BLaER1 treated with 17β-estradiol and CSF1 and Interleukin-3, amounts not matched to agents 10 nM and 100 nM (cell line): ENCODE measurements around the gene ACOT11.

Experiments used
- H3K27ac ChIP-seq, 11 experiments: shearing (Covaris generic); formaldehyde crosslinking; 2 replicates each; pipeline ENCODE4 v1.8.1; 2022
- H3K27me3 ChIP-seq, 11 experiments: shearing (Covaris generic); formaldehyde crosslinking; 2 replicates each; pipeline ENCODE4 v1.8.1; 2022
- H3K36me3 ChIP-seq, 11 experiments: shearing (Covaris generic); formaldehyde crosslinking; 2 replicates each; pipeline ENCODE4 v1.8.1; 2022
- H3K4me1 ChIP-seq, 10 experiments: shearing (Covaris generic); formaldehyde crosslinking; 2 replicates each; pipeline ENCODE4 v1.8.1; 2022
- H3K4me2 ChIP-seq, 11 experiments: shearing (Covaris generic); formaldehyde crosslinking; 2 replicates each; pipeline ENCODE4 v1.8.1; 2022
- H3K4me3 ChIP-seq, 10 experiments: shearing (Covaris generic); formaldehyde crosslinking; 2 replicates each; pipeline ENCODE4 v1.8.1; 2022
- H3K9ac ChIP-seq, 11 experiments: shearing (Covaris generic); formaldehyde crosslinking; 2 replicates each; pipeline ENCODE4 v1.8.1; 2022
- H3K9me3 ChIP-seq, 11 experiments: shearing (Covaris generic); formaldehyde crosslinking; replicated peaks in 1 of 11; 2 replicates each; pipeline ENCODE4 v1.8.1; 2022
- H4K20me1 ChIP-seq, 11 experiments: shearing (Covaris generic); formaldehyde crosslinking; 2 replicates each; pipeline ENCODE4 v1.8.1; 2022
- Cebpa-rat ChIP-seq, 11 experiments: shearing (Covaris generic); IDR thresholded peaks; 2 replicates each; pipeline ENCODE4 v1.8.1; 2022

The ACOT11 gene

DNA sequence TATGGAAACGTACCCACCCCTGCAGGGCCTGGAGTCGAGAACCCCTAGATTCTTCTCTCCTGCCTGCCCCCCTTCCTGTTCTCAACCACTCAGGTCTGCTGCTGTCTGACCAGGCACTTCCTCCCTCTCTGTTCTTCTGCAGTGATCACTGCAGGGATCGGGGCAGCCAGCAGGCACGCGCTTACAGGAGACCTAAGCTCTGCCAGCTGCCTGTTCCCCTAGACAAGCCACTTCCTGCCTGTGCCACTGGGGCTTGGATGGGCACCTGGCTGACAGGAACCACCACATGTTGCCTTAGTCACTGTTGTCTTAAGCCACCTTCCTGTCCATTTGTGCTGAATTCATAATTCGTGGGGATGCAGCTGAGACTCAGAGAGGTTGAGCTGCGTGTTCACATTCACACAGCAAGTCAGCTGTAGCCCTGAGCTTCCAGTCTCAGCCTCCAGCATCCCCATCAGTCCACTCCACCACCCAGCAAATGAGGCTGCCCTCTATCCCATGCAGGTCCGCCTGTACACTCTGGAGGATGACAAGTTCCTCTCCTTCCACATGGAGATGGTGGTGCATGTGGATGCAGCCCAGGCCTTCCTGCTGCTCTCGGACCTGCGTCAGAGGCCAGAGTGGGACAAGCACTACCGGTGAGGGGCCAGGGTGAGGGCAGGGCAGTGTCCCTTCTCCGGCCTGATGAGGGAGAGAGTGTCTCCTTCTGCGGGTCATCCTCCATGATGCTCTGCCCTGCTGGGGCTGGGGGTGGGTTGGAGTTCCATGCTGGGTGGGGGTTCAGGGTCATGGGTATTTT lies 56.7 kb downstream of the ACOT11 start:
- Histone ChIP-seq H3K9ac (peak overlapping the region in 5 of 11 experiments; percentile 4 to 47 (median 33); a peak in 7 of 22 replicates), H3K27me3 (no peaks in the 10 kb centered on the region), H3K4me3 (no peak overlapping the region), H4K20me1 (peaks cover 0 to 11% (median 0%) of the 10 kb centered on the region in 11 experiments; a peak in 2 of 22 replicates), H3K9me3 (no peaks in the 10 kb centered on the region), H3K36me3 (peaks cover 0 to 61% (median 0%) of the 10 kb centered on the region in 11 experiments; a peak in 4 of 22 replicates), H3K27ac (peak overlapping the region in 8 of 11 experiments; percentile 23 to 69 (median 54); a peak in 15 of 22 replicates), H3K4me2 (peak overlapping the region; percentile 44 to 70 (median 61)), H3K4me1 (peaks cover 12 to 43% (median 39%) of the 10 kb centered on the region in 10 experiments)
- no peak for TF ChIP-seq Cebpa-rat (IDR thresholded peaks at IDR 0.05)

DNA sequence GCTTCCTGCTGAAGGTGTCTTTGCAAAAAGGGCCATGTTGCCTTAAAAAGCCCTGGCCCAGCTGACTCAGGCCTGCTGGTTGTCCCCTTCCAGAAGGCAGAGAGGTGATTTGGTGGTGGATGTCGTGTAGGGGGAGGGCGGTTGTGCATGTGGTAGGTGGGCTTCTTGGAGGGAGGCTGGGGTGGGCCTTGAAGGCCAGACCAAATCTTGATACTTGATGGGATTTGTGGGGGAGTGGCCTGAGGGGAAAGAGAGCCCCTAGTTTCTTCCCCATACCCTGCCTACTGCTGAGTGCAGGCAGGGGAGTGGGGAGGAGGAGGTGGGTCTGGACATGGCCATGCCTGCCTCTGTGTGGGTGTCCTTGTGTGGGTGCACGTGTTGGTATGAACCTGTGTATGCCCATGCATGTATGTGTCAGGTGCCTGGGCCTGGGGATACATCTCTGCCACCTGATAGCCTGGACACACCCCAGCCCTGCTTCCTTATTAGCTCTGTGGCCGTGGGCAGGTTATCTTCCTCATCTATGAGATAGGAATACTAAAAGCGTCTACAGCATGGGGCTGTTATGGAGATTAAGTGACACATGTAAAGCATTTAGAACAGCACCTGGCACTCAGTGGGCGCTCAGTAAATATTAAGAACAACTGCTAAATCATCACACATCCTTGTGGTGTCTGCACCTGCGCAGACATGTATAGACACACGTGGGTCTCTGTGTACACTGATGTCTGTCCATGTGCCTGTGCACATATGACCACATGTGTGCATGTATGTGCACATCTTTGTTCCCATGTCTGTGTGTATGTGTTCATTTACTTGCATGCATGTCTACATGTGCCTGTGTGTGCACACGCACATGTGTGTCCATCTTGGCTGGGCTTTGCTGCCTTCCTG lies 58.3 kb downstream of the ACOT11 start:
- no peaks in the 10 kb centered on the region for H3K9me3 ChIP-seq
- TF ChIP-seq Cebpa-rat (IDR thresholded peaks at IDR 0.05): no peak
- no peak overlapping the region for H3K9ac ChIP-seq
- H3K27me3 ChIP-seq: no peaks in the 10 kb centered on the region
- H3K36me3 ChIP-seq: peaks cover 0 to 52% (median 0%) of the 10 kb centered on the region in 11 experiments; a peak in 4 of 22 replicates
- H4K20me1 ChIP-seq: peaks cover 0 to 11% (median 0%) of the 10 kb centered on the region in 11 experiments; a peak in 2 of 22 replicates
- H3K4me3 ChIP-seq: no peak overlapping the region
- peak overlapping the region in 1 of 11 experiments; percentile 24; a peak in 1 of 22 replicates for H3K27ac ChIP-seq
- peaks cover 12 to 43% (median 41%) of the 10 kb centered on the region in 10 experiments for H3K4me1 ChIP-seq
- H3K4me2 ChIP-seq: no peak overlapping the region

DNA sequence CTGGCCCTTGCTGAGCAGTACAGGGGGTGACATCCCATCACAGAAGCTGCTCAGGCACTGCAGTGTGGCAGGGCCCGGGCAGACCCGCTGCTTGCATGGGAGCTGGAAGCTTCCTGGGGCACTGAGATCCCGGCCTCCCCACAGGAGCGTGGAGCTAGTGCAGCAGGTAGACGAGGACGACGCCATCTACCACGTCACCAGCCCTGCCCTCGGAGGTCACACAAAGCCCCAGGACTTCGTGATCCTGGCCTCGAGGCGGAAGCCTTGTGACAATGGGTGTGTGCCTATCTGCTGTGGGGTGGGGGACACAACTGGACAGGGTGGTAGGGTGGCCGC lies 58.9 kb downstream of the ACOT11 start:
- TF ChIP-seq Cebpa-rat (IDR thresholded peaks at IDR 0.05): no peak
- H3K4me2 ChIP-seq: no peak overlapping the region

DNA sequence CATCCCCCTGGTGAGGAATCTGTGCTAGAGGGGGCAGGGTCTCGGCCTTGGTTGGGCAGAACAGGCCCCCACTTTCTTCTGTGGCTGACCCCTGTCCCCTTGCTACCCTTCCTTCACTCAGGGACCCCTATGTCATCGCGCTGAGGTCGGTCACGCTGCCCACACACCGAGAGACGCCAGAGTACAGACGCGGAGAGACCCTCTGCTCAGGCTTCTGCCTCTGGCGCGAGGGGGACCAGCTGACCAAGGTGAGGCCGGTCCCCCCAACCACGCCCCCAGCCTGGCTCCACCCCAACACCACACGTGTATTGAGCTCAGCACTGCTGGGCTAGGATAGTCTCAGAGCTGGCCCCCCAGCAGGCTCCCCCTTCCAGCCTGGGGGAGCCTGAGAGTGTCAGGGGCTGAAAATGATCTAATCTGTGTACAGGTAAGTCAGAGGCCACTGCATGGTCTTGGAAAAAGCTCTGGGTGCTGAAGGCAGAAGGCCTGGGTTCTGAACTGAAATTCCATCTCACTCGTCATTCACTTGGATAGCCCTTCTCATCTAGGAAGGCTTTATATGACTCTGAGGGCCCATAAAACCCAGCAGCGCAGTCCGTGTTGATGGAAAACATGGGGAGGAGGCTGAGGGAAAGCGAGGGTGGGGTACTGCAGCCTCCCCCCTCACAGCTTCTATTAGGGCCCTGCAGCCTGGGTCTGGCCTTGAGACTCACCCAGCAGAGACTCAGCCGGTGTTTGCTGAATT lies 60.0 kb downstream of the ACOT11 start:
- Histone ChIP-seq H3K4me2 (peak overlapping the region in 9 of 11 experiments; percentile 5 to 64 (median 37); a peak in 12 of 22 replicates), H4K20me1 (peaks cover 0 to 11% (median 0%) of the 10 kb centered on the region in 11 experiments; a peak in 2 of 22 replicates), H3K27me3 (no peaks in the 10 kb centered on the region), H3K4me3 (no peak overlapping the region), H3K9ac (no peak overlapping the region), H3K4me1 (peaks cover 12 to 50% (median 41%) of the 10 kb centered on the region in 10 experiments), H3K27ac (peak overlapping the region in 2 of 11 experiments; percentile 35 to 38; a peak in 4 of 22 replicates), H3K36me3 (peaks cover 0 to 46% (median 0%) of the 10 kb centered on the region in 11 experiments; a peak in 3 of 22 replicates), H3K9me3 (no peaks in the 10 kb centered on the region)
- TF ChIP-seq Cebpa-rat (IDR thresholded peaks at IDR 0.05): no peak

More for the DNA sequence above, 58.9 kb downstream of the ACOT11 start:
- Histone ChIP-seq H3K4me1 (peaks cover 12 to 43% (median 41%) of the 10 kb centered on the region in 10 experiments), H3K4me3 (no peak overlapping the region), H3K36me3 (peaks cover 0 to 46% (median 0%) of the 10 kb centered on the region in 11 experiments; a peak in 3 of 22 replicates), H4K20me1 (peaks cover 0 to 11% (median 0%) of the 10 kb centered on the region in 11 experiments; a peak in 2 of 22 replicates), H3K9me3 (no peaks in the 10 kb centered on the region), H3K27me3 (no peaks in the 10 kb centered on the region), H3K9ac (no peak overlapping the region), H3K27ac (peak overlapping the region in 1 of 11 experiments; percentile 38; a peak in 1 of 22 replicates)

DNA sequence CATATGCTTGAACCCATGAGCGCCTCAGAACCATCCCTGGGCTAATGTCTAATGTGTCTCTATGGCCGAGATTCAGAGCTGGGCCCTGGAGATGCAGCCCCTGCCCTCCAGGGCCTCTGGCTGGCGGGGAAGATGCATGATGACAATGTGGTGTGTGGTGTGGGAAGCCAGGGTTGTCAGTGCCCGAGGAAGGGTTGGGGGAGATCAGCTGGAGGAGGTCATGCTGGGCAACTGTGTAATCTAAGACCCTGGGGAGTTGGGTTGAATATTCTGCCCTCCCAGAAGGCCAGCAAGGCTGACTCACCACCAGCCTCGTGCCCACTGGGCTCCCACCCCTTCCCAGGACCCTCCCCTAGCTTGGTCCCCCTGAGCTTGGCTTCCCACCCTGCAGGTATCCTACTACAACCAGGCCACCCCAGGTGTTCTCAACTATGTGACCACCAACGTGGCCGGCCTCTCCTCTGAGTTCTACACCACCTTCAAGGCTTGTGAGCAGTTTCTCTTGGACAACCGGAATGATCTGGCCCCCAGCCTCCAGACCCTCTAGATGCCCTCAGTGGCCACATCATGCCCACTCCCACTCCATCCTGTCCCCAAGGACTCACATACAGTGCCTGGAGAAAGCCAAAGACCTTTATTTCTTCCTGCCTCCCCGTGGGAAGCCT lies 60.7 kb downstream of the ACOT11 start:
- Histone ChIP-seq H4K20me1 (peaks cover 0 to 7% (median 0%) of the 10 kb centered on the region in 11 experiments; a peak in 2 of 22 replicates), H3K27me3 (no peaks in the 10 kb centered on the region), H3K36me3 (peaks cover 0 to 46% (median 0%) of the 10 kb centered on the region in 11 experiments; a peak in 3 of 22 replicates), H3K4me1 (peaks cover 10 to 46% (median 38%) of the 10 kb centered on the region in 10 experiments), H3K4me3 (no peak overlapping the region), H3K9me3 (no peaks in the 10 kb centered on the region), H3K27ac (peak overlapping the region in 2 of 11 experiments; percentile 9 to 47; a peak in 3 of 22 replicates), H3K9ac (no peak overlapping the region), H3K4me2 (peak overlapping the region in 9 of 11 experiments; percentile 5 to 64 (median 39); a peak in 16 of 22 replicates)
- no peak for TF ChIP-seq Cebpa-rat (IDR thresholded peaks at IDR 0.05)

GRCh38 chr1:54609301-54609921 lies 61.4 kb downstream of the ACOT11 start:
- TF ChIP-seq Cebpa-rat (IDR thresholded peaks at IDR 0.05): no peak

DNA sequence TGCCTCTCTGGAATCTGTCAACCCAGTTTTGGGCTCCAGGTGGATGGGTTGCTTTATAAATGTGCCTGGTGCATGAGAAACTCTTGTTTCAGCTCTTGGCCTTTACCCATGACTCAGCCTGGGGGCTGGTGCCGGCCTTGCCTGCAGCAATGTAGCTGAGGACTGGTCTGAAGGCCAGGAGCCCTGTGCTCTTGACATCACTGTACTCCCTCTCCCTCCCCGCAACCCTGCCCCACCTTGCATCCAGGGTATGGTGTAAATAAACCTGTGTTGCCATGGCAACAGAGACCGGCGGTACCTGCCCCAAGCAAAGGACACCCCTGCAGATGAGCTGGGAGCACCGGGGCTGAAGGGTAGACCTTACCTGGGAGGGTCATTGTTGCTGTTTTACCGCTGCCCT lies 62.0 kb downstream of the ACOT11 start:
- H3K27me3 ChIP-seq: no peaks in the 10 kb centered on the region
- no peak for TF ChIP-seq Cebpa-rat (IDR thresholded peaks at IDR 0.05)
- no peak overlapping the region for H3K27ac ChIP-seq
- no peak overlapping the region; a peak in 1 of 22 replicates for H3K9ac ChIP-seq
- no peaks in the 10 kb centered on the region for H3K9me3 ChIP-seq
- no peak overlapping the region for H3K4me3 ChIP-seq
- peaks cover 0 to 46% (median 0%) of the 10 kb centered on the region in 11 experiments; a peak in 3 of 22 replicates for H3K36me3 ChIP-seq
- 0 out of 22 replicates have a peak overlapping the region, but pooled peaks of 1 of the 11 experiments have one; percentile 46 for H3K4me2 ChIP-seq
- 0 out of 22 replicates have a peak, but pooled peaks cover 0 to under 1% (median 0%) of the 10 kb centered on the region in 11 experiments for H4K20me1 ChIP-seq
- H3K4me1 ChIP-seq: peaks cover 0 to 33% (median 24%) of the 10 kb centered on the region in 10 experiments; a peak in 16 of 20 replicates

More at GRCh38 chr1:54609301-54609921, 61.4 kb downstream of the ACOT11 start:
- Histone ChIP-seq H4K20me1 (peaks cover 0 to 6% (median 0%) of the 10 kb centered on the region in 11 experiments; a peak in 1 of 22 replicates), H3K4me1 (peaks cover 3 to 39% (median 31%) of the 10 kb centered on the region in 10 experiments), H3K27ac (peak overlapping the region in 2 of 11 experiments; percentile 9 to 47; a peak in 2 of 22 replicates), H3K4me2 (peak overlapping the region in 8 of 11 experiments; percentile 27 to 64 (median 38); a peak in 14 of 22 replicates), H3K9me3 (no peaks in the 10 kb centered on the region), H3K27me3 (no peaks in the 10 kb centered on the region), H3K36me3 (peaks cover 0 to 46% (median 0%) of the 10 kb centered on the region in 11 experiments; a peak in 3 of 22 replicates), H3K4me3 (no peak overlapping the region), H3K9ac (no peak overlapping the region; a peak in 1 of 22 replicates)
